HUES48 (cell line): ENCODE data around the gene SCN9A.
"Not testable (repeated sequence)": the region's sequence is repeated elsewhere in the genome, so short reads cannot be mapped to it uniquely, and the experiment has no call there.

Experiments used
- H3K27ac ChIP-seq: one replicate; pipeline ENCODE4 v1.7.0; 2013; ENCODE audit warnings: low read depth, low read length, inconsistent platforms
- H3K27me3 ChIP-seq: 2 replicates; pipeline ENCODE4 v1.6.1; 2013; ENCODE audit warnings: mild to moderate bottlenecking, low read length; ENCODE audit not compliant: control insufficient read depth, insufficient read depth
- H3K36me3 ChIP-seq: 2 replicates; pipeline ENCODE4 v1.6.1; 2013; ENCODE audit warnings: low read length; ENCODE audit not compliant: control insufficient read depth, insufficient read depth
- H3K4me1 ChIP-seq: 2 replicates; pipeline ENCODE4 v1.6.1; 2013; ENCODE audit warnings: mild to moderate bottlenecking, low read length; ENCODE audit not compliant: control insufficient read depth, insufficient read depth
- H3K4me3 ChIP-seq: 2 replicates; pipeline ENCODE4 v1.5.1; 2013; ENCODE audit warnings: mild to moderate bottlenecking, low read depth, low read length
- H3K9ac ChIP-seq: 2 replicates; pipeline ENCODE4 v1.6.1; 2013; ENCODE audit warnings: mild to moderate bottlenecking, low read depth, low read length, moderate library complexity
- H3K9me3 ChIP-seq: 2 replicates; pipeline ENCODE4 v1.6.1; 2013; ENCODE audit warnings: low read length; ENCODE audit not compliant: control insufficient read depth, insufficient read depth

Gene SCN9A

DNA sequence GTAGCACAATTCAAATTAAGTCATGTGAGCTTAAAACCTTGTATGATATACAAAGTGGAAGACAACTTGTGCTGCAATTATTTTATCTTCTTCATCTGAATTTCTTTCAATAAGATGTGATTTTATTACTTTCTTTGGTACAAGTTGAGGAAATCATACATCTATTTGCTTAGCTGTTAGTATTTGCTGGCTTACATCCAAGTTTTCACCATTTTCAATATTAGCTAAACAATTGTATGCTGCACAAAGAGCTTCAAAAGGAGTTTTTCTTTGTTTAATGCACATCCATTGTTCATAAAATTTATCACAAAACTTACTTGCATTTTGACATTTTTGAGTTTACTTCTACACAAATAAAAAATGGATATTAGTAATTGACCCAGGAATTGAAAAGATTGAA lies 40.9 kb downstream of the SCN9A start:
- Histone ChIP-seq H3K27ac (no peak overlapping the region), H3K36me3 (no peaks in the 10 kb centered on the region), H3K9me3 (no peaks in the 10 kb centered on the region), H3K4me1 (peaks cover 21% of the 10 kb centered on the region), H3K27me3 (no peaks in the 10 kb centered on the region), H3K4me3 (no peak overlapping the region), H3K9ac (no peak overlapping the region)

DNA sequence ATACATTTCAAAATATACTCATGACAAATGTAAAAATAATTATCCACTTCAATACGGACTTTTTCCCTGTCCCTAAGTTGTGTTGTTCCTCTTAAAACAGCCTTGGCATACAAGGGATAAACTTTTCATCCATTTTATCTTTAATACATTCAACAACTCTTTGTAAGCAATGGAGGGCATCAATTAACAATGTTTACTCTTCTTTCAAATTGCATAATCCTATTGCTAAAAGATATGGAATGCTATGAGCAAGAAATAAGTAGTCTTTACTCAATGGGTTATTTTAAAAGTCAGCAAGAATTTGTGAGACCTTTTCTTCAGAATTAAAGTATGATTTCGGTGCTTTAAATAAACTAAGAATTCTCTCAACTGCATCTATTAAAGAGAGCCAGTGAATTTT lies 41.9 kb downstream of the SCN9A start:
- H3K36me3 ChIP-seq, result no peaks in the 10 kb centered on the region
- H3K27ac ChIP-seq, result no peak overlapping the region
- no peaks in the 10 kb centered on the region for H3K27me3 ChIP-seq
- H3K9me3 ChIP-seq, result no peaks in the 10 kb centered on the region
- H3K4me3 ChIP-seq, result no peak overlapping the region
- H3K9ac ChIP-seq, result no peak overlapping the region
- peaks cover 18% of the 10 kb centered on the region for H3K4me1 ChIP-seq

DNA sequence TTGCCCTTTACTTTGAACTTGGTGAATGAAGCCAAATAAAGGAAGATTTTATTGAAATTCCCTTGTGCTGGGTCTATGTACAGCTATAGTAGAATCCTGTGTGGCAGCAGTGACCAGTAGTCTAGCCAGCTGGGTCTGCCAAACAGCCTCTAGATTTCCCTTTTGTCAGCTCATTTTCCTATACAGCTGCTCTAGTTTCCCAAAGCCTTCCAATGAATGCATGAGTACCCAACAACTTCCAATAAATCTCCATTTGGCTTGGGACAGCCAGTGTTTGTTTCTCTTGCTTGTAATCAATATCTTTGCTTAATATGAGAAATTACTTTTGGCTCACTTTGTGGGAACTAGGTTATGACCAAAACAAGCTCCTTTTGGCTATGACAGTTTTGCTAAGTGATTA lies 43.6 kb downstream of the SCN9A start:
- H3K27ac ChIP-seq, result no peak overlapping the region
- no peaks in the 10 kb centered on the region for H3K27me3 ChIP-seq
- H3K9ac ChIP-seq, result no peak overlapping the region
- H3K36me3 ChIP-seq, result no peaks in the 10 kb centered on the region
- peaks cover 11% of the 10 kb centered on the region for H3K4me1 ChIP-seq
- no peaks in the 10 kb centered on the region for H3K9me3 ChIP-seq
- no peak overlapping the region for H3K4me3 ChIP-seq

DNA sequence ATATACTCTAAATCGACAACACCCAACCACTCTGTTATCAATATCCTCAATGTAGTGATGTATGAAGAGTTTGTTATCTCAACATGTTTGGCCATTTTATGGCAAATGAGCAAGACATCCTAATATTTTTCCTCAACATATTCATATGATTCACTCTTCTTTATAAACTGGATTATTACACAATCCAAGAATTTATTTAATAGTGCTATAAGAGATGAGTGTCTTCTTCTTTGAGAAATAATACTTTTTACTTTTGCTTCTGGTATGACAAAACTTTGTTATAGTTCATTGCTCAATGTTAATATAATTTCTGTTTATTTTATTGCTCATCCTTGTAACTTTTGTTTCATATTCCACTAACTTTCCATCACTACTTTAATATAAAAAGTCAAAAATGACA lies 44.3 kb downstream of the SCN9A start:
- no peak overlapping the region for H3K27ac ChIP-seq
- no peak overlapping the region for H3K4me3 ChIP-seq
- H3K9ac ChIP-seq, result no peak overlapping the region
- H3K27me3 ChIP-seq, result no peaks in the 10 kb centered on the region
- peaks cover 5% of the 10 kb centered on the region; the same call in 1 of the 2 replicates for H3K4me1 ChIP-seq
- no peaks in the 10 kb centered on the region for H3K36me3 ChIP-seq
- no peaks in the 10 kb centered on the region for H3K9me3 ChIP-seq

DNA sequence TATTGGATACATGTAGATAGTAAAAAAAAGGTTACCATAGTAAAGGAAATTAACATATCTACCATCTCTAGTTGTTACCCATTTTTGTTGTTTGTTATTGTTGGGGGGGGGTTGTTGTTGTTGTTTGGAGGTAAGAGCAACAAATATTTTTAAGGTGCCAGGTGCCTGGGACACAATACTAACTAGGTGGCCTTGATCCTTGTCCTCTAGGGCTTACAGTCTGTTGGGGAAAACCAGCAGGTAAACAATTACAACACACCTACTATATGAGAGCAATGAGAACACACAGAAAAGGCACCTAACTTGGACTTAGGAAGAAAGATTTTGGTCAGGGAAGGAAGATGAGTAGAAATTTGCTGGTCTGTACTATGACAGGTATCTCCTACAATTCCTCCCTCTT lies 46.3 kb downstream of the SCN9A start:
- no peaks in the 10 kb centered on the region for H3K4me1 ChIP-seq
- H3K9ac ChIP-seq, result no peak overlapping the region
- no peaks in the 10 kb centered on the region for H3K27me3 ChIP-seq
- H3K36me3 ChIP-seq, result no peaks in the 10 kb centered on the region
- H3K27ac ChIP-seq, result no peak overlapping the region
- no peak overlapping the region for H3K4me3 ChIP-seq
- no peaks in the 10 kb centered on the region for H3K9me3 ChIP-seq

DNA sequence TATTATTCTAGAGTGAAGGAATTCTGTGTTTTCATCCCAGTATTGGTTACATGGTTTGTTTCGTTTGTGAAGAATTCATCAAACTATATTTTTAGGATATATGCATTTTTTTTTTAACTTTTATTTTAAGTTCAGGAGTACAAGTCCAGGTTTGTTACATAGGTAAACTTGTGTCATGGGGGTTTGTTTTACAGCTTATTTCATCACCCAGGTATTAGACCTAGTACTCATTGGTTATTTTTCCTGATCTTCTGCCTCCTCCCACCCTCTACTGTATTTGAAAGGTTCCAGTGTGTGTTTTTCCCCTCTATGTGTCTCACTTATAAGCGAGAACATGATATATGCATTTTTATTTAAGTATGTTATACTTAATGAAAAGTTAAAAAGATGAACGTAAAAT lies 47.6 kb downstream of the SCN9A start:
- H3K9ac ChIP-seq, result no peak overlapping the region
- no peaks in the 10 kb centered on the region for H3K4me1 ChIP-seq
- H3K27ac ChIP-seq, result no peak overlapping the region
- H3K27me3 ChIP-seq, result no peaks in the 10 kb centered on the region
- H3K9me3 ChIP-seq, result no peaks in the 10 kb centered on the region
- no peak overlapping the region for H3K4me3 ChIP-seq
- no peaks in the 10 kb centered on the region for H3K36me3 ChIP-seq

DNA sequence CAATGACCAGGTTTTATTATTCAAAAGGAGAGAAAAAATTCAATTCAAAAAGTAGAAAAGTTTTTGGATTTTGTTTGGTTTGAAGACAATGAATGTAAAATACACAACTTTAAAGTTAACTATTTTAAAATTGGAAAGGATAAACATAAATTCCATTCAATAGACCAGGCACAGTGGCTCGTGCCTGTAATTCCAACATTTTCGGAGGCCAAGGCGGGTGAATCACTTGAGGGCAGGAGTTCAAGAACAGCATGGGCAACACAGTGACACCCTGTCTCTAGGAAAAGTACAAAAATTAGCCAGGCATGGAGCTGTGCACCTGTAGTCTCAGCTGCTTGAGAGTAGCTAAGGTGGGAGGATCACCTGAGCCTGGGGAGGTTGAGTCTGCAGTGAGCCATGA lies 54.7 kb downstream of the SCN9A start:
- H3K27ac ChIP-seq, result no peak overlapping the region
- H3K9me3 ChIP-seq, result no peaks in the 10 kb centered on the region
- H3K4me3 ChIP-seq, result no peak overlapping the region
- H3K9ac ChIP-seq, result no peak overlapping the region
- H3K36me3 ChIP-seq, result no peaks in the 10 kb centered on the region
- no peaks in the 10 kb centered on the region for H3K27me3 ChIP-seq
- H3K4me1 ChIP-seq, result no peaks in the 10 kb centered on the region

DNA sequence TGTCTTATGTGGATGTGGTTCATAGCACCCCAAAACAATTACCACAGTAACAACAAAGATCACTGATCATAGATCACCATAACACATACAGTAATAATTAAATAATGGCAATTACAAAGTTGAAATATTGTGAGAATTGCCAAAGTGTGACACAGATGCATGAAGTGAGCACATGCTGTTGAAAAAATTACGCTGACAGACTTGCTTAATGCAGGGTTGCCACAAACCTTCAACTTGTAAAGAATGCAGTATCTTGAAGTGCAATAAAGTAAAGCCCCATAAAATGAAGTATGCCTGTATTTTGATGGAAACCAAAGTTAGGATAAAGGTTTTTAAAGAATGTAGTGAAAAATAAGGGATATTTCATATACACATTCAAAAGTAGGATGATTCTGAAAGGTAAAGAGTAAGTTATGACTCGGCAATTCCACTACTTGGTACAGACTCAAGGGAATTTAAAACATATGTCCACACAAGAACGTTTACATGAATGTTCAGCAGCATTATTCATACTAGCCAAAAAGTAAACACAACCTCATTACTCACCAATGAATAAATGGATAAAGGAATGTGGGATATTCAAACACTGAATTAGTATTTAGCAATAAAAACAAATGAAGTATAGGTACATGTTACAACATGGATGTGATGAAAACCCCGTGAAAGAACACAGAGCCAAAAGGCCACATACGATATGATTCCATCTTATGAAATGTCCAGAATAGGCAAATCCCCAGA lies 61.6 kb downstream of the SCN9A start:
- no peaks in the 10 kb centered on the region for H3K27me3 ChIP-seq
- no peak overlapping the region for H3K27ac ChIP-seq
- no peaks in the 10 kb centered on the region for H3K36me3 ChIP-seq
- H3K4me3 ChIP-seq, result no peak overlapping the region
- H3K9me3 ChIP-seq, result no peaks in the 10 kb centered on the region
- no peak overlapping the region for H3K9ac ChIP-seq
- no peaks in the 10 kb centered on the region for H3K4me1 ChIP-seq

DNA sequence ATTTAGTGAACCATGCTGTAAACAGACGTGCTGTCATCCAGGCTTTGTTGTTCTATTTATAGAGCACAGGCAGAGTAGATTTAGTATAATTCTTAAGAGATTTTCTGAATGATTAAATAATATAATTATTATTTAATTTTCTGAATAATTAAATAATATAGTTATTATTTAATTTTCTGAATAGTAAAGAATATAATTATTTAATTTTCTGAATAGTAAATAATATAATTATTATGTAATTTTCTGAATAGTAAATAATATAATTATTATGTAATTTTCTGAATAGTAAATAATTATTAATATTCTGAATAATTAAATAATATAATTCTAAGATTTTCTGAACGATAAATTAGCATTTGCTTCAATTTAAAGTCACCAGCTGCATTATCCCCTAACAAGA lies 62.9 kb downstream of the SCN9A start:
- not testable (repeated sequence) for H3K27me3 ChIP-seq, H3K36me3 ChIP-seq, H3K4me1 ChIP-seq, H3K9me3 ChIP-seq, H3K4me3 ChIP-seq, H3K9ac ChIP-seq, H3K27ac ChIP-seq

DNA sequence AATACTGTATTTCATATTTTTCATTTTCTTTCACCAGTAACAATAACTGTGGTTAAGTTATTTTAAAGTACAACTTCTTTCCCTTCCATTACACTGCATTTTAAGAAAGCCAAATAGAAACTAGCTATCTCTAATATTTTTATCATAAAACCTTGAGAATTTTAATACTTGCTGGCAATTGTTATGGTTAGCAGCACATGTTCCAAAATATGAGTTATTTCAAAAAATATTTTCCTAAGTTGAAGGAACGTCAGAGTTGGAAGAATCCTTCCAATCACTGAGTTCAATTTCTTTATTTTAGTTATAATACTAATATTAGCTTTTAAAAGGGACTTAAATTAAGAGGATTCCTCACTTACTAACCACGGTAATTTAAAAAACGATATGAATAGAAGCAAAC lies 68.4 kb downstream of the SCN9A start:
- Histone ChIP-seq H3K9me3 (no peaks in the 10 kb centered on the region), H3K27me3 (no peaks in the 10 kb centered on the region), H3K4me3 (no peak overlapping the region), H3K4me1 (no peaks in the 10 kb centered on the region), H3K36me3 (no peaks in the 10 kb centered on the region), H3K9ac (no peak overlapping the region), H3K27ac (no peak overlapping the region)

DNA sequence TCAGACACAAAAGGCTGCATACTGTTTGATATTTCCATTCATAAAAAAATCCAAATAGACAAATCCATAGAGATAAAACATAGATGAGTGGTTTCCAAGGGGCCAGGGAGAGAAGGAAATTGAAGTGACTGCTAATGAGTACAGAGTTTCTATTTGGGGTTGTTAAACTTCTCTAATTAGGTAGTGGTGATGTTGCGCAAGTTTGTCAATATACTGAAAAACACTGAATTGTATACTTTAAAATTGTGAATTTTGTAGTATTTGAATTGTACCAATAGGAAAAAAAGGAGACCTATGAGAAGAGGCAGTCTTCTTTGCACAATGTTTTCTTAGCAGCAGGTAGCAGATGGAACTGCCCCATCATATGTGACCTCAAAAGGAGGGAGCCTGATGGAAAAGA lies 71.1 kb downstream of the SCN9A start:
- Histone ChIP-seq H3K9me3 (no peaks in the 10 kb centered on the region), H3K27ac (no peak overlapping the region), H3K27me3 (no peaks in the 10 kb centered on the region), H3K36me3 (no peaks in the 10 kb centered on the region), H3K4me3 (no peak overlapping the region), H3K9ac (no peak overlapping the region), H3K4me1 (no peaks in the 10 kb centered on the region)

DNA sequence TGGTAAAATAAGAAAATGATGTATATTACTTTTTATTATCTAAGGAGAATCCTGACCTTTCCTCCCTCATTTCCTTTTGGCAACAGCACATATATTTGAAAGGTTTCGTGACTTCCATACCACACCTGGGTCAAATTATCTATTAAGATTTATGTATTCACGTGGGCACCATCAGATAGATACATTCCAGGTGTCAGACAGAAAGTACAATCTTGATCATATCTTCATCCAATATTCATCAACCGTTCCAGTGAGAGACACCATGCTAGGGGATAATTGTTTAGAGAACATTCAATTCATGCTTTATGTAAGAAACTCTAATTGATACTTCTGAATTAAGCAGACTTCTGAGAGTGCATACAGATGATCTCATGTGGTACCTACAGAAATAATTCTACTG lies 73.7 kb downstream of the SCN9A start:
- no peaks in the 10 kb centered on the region for H3K36me3 ChIP-seq
- H3K4me1 ChIP-seq, result no peaks in the 10 kb centered on the region
- no peaks in the 10 kb centered on the region for H3K27me3 ChIP-seq
- H3K9me3 ChIP-seq, result no peaks in the 10 kb centered on the region
- no peak overlapping the region for H3K27ac ChIP-seq
- no peak overlapping the region for H3K4me3 ChIP-seq
- H3K9ac ChIP-seq, result no peak overlapping the region
